Activated naive CD8-positive, alpha-beta T cell treated with anti-CD3 and anti-CD28 coated beads, Interleukin-2, amount 10 ng/mL, durations not matched to agents 7 days and 5 days (primary cell): ENCODE data around the gene DENND2A. TPM values are rescaled to one million over a fixed set of nuclear protein-coding genes. Genes with fewer than 3 reads are reported as not detected.

Experiments used
- ATAC-seq: fragments of 150-1000 bp; cut with Tn5 transposase; one replicate; pipeline ENCODE4 v1.10.0; 2021; ENCODE audit warnings: low read depth, moderate library complexity
- POLR2A ChIA-PET: fragments of 350-600 bp; sonication (Branson Sonifier 250); formaldehyde crosslinking; loops from one replicate; lab custom pipeline; 2021; ENCODE audit warnings: antibody characterized with exemption; lab: Charles Lee
- DNase-seq: peaks from one replicate; pipeline ENCODE4 v3.0.0; 2021
- H3K27ac Mint-ChIP-seq: one replicate; pipeline ENCODE4 v1.8.0; 2022; ENCODE audit warnings: mild to moderate bottlenecking, mixed read lengths
- H3K27me3 Mint-ChIP-seq: one replicate; pipeline ENCODE4 v1.8.0; 2022; ENCODE audit warnings: mild to moderate bottlenecking, moderate library complexity, mixed read lengths
- H3K36me3 Mint-ChIP-seq: one replicate; pipeline ENCODE4 v1.8.0; 2021; ENCODE audit warnings: mild to moderate bottlenecking, mixed read lengths
- H3K4me1 Mint-ChIP-seq: one replicate; pipeline ENCODE4 v1.8.0; 2021; ENCODE audit warnings: mixed read lengths
- H3K4me3 Mint-ChIP-seq: one replicate; pipeline ENCODE4 v1.8.0; 2022; ENCODE audit warnings: mild to moderate bottlenecking, moderate library complexity, mixed read lengths
- H3K9me3 Mint-ChIP-seq: one replicate; pipeline ENCODE4 v1.8.0; 2021; ENCODE audit warnings: mixed read lengths
- total RNA-seq, 2 experiments: library from RNA; stranded (reverse); gene quantifications; one replicate each; pipeline ENCODE4 v1.2.3, GENCODE V29; 2021

The DENND2A gene
- total RNA-seq, 2 experiments from 2014 or later: not detected

DNA sequence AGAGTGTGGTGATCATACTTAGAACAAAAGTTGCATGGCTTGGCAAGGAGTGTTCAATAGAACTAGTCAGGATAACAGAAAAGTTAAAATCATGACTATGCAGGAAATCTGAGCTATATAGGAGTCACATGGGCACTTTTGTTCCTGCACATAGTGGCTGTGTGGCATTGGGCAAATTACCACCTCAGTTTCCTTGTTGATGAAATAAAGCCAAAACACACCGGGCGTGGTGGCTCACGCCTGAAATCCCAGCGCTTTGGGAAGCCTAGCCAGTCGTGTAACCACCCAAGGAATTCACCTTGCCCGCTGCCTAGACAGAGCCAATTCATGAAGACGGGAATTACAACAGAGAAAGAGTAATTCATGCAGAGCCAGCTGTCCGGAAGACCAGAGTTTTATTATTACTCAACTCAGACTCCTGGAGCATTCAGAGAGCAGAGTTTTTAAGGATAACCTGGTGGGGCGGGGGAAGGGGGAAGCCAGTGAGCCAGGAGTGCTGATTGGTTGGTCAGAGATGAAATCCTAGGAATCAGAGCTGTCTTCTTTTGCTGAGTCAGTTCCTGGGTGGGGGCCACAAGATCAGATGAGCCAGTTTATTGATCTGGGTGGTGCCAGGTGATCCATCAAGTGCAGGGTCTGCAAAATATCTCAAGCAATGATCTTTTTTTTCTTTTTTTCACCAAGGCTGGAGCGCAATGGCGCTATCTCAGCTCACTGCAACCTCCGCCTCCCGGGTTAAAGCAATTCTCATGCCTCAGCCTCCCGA is 154.9 kb downstream of the DENND2A start:
- H3K4me3 Mint-ChIP-seq: no peak overlapping the region
- ATAC-seq (no peak), DNase-seq (no peak)
- H3K27ac Mint-ChIP-seq: no peak overlapping the region
- peaks cover 2% of the 10 kb centered on the region for H3K4me1 Mint-ChIP-seq
- no peaks in the 10 kb centered on the region for H3K36me3 Mint-ChIP-seq
- no peaks in the 10 kb centered on the region for H3K9me3 Mint-ChIP-seq
- POLR2A ChIA-PET: no interaction called here
- H3K27me3 Mint-ChIP-seq: peaks cover 16% of the 10 kb centered on the region

DNA sequence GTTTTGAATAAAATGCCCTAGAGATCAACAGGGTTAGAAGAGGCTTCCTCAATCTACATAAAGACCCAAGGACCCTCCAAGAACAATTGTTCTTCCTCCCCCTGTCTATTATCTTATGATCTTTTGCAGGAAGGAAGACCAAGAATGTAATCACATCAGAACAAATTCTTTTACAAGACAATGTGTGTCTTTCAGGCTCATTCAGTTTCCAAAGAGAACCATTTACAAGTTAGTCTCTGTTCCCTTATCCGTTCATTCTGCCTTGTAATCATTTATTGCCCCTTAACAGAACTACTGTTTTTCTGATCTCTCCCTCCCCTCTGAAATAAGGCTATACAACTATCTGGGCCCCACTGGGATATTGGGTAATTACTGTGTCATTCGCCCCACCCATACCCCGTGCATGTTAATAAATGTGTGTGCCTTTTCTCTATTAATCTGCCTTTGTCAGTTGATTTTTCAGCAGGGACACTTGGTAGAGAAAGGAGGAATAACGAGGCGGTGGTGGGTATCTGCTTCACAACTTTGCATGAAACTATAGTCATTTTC is 155.6 kb downstream of the DENND2A start:
- no peaks in the 10 kb centered on the region for H3K9me3 Mint-ChIP-seq
- POLR2A ChIA-PET: no interaction called here

DNA sequence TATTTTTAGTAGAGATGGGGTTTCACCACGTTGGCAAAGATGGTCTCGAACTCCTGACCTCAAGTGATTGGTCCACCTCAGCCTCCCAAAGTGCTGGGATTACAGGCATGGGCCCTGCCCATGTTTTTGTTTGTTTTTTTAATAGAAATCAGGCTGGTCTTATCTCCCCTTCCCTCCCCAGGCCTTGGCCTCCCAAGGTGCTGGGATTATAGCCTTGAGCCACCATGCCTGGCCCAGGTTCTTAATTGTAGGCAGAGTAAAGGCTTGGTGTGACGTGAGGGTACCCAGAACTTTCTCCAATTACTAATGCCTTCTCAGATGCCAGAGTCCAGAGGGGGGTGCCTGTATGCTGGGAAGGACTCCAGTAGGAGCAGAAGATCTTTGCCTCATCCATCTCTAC is 156.1 kb downstream of the DENND2A start:
- no peak for DNase-seq
- H3K27ac Mint-ChIP-seq: no peak overlapping the region
- POLR2A ChIA-PET: no interaction called here
- ATAC-seq: no peak
- peaks cover 2% of the 10 kb centered on the region for H3K4me1 Mint-ChIP-seq
- H3K4me3 Mint-ChIP-seq: no peak overlapping the region
- H3K36me3 Mint-ChIP-seq: no peaks in the 10 kb centered on the region
- peaks cover 16% of the 10 kb centered on the region for H3K27me3 Mint-ChIP-seq
- no peaks in the 10 kb centered on the region for H3K9me3 Mint-ChIP-seq

More for the DNA sequence above, 155.6 kb downstream of the DENND2A start:
- Mint-ChIP-seq H3K4me1 (peaks cover 2% of the 10 kb centered on the region), H3K27ac (no peak overlapping the region), H3K27me3 (peaks cover 16% of the 10 kb centered on the region), H3K36me3 (no peaks in the 10 kb centered on the region), H3K4me3 (no peak overlapping the region)
- DNase-seq (no peak), ATAC-seq (no peak)

DNA sequence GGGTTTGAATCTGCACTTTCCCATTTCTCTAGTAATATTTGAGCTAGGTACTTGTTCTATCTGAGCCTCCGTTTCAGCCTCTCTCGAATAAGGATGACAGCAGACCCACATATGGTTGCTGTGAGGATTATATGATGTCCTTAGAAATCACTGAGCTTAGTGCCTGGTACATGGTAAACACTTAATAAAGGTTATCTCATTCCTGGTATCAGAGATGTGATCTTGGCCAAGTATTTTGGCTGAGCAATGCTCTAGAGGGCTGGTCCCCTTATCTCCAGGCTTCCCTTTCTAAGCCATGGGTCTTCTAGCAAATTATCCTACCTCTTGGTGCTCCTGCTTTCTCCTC is 160.9 kb downstream of the DENND2A start:
- POLR2A ChIA-PET: interaction anchor here (0.7 kb wide), 2 partner anchors 11 to 1258 kb away, joined by 3 read pairs; partner anchors contain the start of gene SSBP1
- peaks cover 9% of the 10 kb centered on the region for H3K27me3 Mint-ChIP-seq
- H3K9me3 Mint-ChIP-seq: no peaks in the 10 kb centered on the region
- H3K36me3 Mint-ChIP-seq: peaks cover 5% of the 10 kb centered on the region
- H3K4me3 Mint-ChIP-seq: peak overlapping the region; percentile 100
- peak overlapping the region; percentile 100 for H3K27ac Mint-ChIP-seq
- no peak for ATAC-seq
- no peak for DNase-seq
- H3K4me1 Mint-ChIP-seq: peaks cover 15% of the 10 kb centered on the region

DNA sequence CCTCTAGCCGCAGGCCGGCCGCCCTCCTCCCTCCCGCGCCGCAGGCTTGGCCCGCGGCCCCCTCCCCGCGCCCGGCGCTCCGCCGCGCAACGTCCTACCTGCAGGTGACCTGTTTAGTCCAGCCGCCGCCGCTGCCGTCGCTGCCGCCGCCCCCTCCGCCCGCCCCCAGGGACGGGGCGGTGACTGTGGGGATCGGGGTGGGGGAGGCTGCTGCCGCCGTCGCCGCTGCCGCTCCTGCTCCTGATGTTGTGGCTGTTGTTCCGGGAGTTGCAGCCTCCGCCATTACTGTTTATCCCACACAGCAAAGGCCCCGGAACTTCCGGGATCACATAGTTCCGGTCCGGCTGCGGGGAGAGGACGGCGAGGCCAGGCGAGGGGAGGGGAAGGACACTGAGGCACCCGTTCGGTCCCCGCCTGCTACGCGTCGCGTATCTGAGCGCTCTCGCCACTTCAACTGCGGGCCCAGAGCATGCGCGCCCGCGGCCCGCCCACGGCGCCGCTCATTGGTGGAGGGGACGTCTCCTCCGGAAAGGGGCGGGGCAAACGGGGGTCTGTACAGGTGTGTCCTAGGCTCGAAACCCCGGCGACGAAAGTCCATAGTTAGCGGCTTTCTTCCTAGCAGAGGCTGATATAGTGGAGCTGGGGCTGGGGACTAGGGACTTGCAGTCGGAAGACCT is 161.4 kb downstream of the DENND2A start, which contains the start of gene MKRN1:
TSS of gene MKRN1 (minus strand) at position 444 of the 677 bp plus-strand sequence. CDS start at position 283, 161 bp downstream.
- Mint-ChIP-seq H3K4me3 (peak within 1 kb of the TSS; percentile 100), H3K27me3 (peaks cover 4% of the 10 kb centered on the region), H3K27ac (peak within 1 kb of the TSS; percentile 100), H3K36me3 (peaks cover 5% of the 10 kb centered on the region), H3K9me3 (no peaks in the 10 kb centered on the region), H3K4me1 (peaks cover 15% of the 10 kb centered on the region)
- DNase-seq (peak; percentile 93), ATAC-seq (peak; percentile 95)
- POLR2A ChIA-PET: interaction anchor here (0.7 to 2.6 kb wide), 9 partner anchors 12 to 1259 kb away, joined by 3 to 24 read pairs (median 5); partner anchors contain the start of genes MRPS33, SLC37A3 and SSBP1

DNA sequence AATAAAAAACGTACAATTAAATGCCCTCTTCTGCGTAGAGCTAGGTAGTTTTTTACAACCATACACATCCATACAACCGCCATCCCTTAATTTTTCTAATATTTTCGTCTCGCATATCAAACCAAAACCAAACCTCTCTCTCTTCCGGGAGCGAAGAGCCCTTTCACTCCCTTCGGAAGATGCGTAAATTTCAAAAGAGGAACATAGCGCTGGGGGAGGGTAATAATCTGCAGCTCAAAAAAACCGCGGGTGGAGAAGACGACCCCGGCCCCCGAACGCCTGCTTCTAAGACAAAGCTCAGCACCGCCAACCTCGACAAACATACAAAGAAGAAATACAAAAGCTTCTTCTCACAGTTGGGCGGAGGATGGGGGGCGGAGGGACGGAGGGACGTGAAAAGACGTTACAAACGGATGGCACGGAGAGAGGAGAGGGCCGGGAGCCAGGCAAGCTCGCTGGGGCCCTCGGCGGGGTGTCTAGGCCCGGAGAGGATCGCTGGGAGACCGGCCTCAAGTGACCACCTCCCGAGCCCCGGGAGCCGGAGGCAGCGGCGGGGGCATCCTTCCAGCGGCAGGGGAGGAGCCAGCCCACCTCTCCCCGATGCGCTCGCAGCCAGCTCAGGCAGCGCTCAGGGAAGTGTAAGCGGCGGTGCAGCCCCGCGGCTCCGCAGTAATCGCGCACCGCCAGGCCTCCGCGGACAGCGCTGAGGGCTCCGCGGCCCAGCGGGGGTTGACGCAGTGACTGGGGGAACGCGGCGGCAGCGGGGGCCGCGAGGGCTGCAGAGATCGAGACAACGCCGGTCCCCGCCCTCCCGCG is 162.2 kb downstream of the DENND2A start:
- Mint-ChIP-seq H3K9me3 (no peaks in the 10 kb centered on the region), H3K4me3 (peak overlapping the region; percentile 84), H3K36me3 (peaks cover 5% of the 10 kb centered on the region), H3K4me1 (peaks cover 17% of the 10 kb centered on the region), H3K27ac (peak overlapping the region; percentile 89), H3K27me3 (no peaks in the 10 kb centered on the region)
- DNase-seq (peak; percentile 70), ATAC-seq (peak; percentile 34)
- POLR2A ChIA-PET: interaction anchor here (0.5 to 2.6 kb wide), 13 partner anchors 9 to 1396 kb away, joined by 3 to 24 read pairs (median 4); partner anchors contain the start of genes ADCK2, MRPS33, RAB19 and SLC37A3

DNA sequence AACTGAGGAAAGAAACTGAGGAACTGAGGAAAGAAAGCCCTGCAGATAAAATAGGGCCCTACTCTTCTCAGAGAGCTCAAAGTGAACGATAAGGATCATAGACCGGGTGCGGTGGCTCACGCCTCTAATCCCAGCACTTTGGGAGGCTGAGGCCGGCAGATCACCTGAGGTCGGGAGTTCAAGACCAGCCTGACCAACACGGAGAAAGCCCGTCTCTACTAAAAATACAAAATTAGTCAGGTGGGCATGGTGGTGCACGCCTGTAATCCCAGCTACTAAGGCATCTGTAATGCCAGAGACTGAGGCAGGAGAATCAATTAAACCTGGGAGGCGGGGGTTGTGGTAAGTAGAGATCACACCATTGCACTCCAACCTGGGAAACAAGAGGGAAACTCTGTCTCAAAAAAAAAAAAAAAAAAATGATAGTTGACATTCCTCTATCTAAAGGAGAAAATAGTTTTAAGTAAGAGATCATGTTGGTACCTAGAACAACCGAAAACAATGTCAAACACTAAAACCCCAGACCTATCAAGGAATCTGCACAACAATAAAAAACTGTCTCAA is 163.8 kb downstream of the DENND2A start:
- H3K27ac Mint-ChIP-seq: peak overlapping the region; percentile 89
- DNase-seq: no peak
- H3K27me3 Mint-ChIP-seq: no peaks in the 10 kb centered on the region
- H3K36me3 Mint-ChIP-seq: peaks cover 5% of the 10 kb centered on the region
- peaks cover 17% of the 10 kb centered on the region for H3K4me1 Mint-ChIP-seq
- peak overlapping the region; percentile 84 for H3K4me3 Mint-ChIP-seq
- POLR2A ChIA-PET: interaction anchor here (0.6 to 2.6 kb wide), 15 partner anchors 16 to 1232 kb away, joined by 3 to 24 read pairs (median 4); partner anchors contain the start of genes KDM7A, MRPS33 and SLC37A3
- H3K9me3 Mint-ChIP-seq: no peaks in the 10 kb centered on the region
- ATAC-seq: no peak

DNA sequence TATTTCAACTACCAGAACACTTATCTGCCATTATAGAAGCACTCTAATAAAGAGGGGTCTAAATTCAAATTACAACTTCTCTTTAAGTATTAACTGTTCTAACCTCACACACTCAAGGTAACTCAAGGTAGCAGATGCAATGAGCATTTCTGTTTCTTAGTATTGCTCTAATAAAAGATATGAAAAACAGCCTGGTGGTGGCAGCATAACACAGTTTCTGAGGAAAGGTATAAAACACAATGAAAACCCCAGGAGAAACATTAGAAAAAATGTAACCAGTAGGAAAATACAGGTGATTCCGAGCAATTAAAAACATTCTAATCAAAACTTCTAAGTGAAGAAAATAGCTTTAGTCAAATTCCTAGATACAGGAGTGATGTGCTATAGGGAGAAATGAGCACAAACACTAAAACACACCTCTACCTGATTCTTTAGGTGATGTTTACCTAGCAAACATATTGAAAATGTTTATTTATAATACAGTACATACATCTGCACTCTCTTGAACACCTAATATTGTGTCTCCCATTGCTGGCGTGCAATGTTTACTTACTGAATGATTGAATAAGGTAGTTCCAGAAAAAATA is 164.8 kb downstream of the DENND2A start:
- POLR2A ChIA-PET: interaction anchor here (0.7 to 1.1 kb wide), 2 partner anchors 17 to 538 kb away, joined by 3 to 4 read pairs; no protein-coding TSS in a partner anchor
- ATAC-seq: no peak
- Mint-ChIP-seq H3K9me3 (no peaks in the 10 kb centered on the region), H3K27me3 (no peaks in the 10 kb centered on the region), H3K36me3 (peaks cover 5% of the 10 kb centered on the region), H3K4me3 (peak overlapping the region; percentile 45), H3K27ac (peak overlapping the region; percentile 51), H3K4me1 (peaks cover 17% of the 10 kb centered on the region)
- no peak for DNase-seq

Other genes with a start within 250 kb of the DENND2A start
- gene SLC37A3, start 242.3 kb downstream of the DENND2A start, total RNA-seq: 10 to 100 TPM; 33.6 to 37.7 TPM
- gene RAB19, start 236.8 kb downstream of the DENND2A start, total RNA-seq: 1 to 10 TPM; 8.1 to 9.1 TPM
- 100 to 1,000 TPM in 1 of 2 experiments, 10 to 100 TPM in 1; 97.2 to 105 TPM for gene MKRN1, start 161.3 kb downstream of the DENND2A start, total RNA-seq
- gene ADCK2, start 32.1 kb upstream of the DENND2A start, total RNA-seq: 10 to 100 TPM; 23.5 to 24.5 TPM
- 100 to 1,000 TPM; 138 to 157 TPM for gene NDUFB2, start 55.9 kb upstream of the DENND2A start, total RNA-seq